SK-N-SH (cell line): ENCODE results near the gene AP1S1. TPM values are rescaled to one million over a fixed set of nuclear protein-coding genes. Genes with fewer than 3 reads are reported as not detected.

Experiments
- CTCF ChIA-PET: fragments of 300-600, 350-600 bp; formaldehyde crosslinking; extraction: SDS; loops from one replicate; lab custom pipeline; 2021; lab: Yijun Ruan, JAX
- POLR2A ChIA-PET: fragments of 350-600 bp; sonication (Branson Sonifier 250); formaldehyde crosslinking; extraction: SDS; loops from one replicate; lab custom pipeline; 2020; ENCODE audit warnings: antibody characterized with exemption, inconsistent platforms; lab: Yijun Ruan, JAX
- DNase-seq: peaks from one replicate; pipeline ENCODE4 v3.0.0; 2012
- H2AFZ ChIP-seq: fragments of 200-600 bp; sonication (generic); 2 replicates; pipeline ENCODE4 v1.8.1; 2016; ENCODE audit warnings: antibody characterized with exemption, mild to moderate bottlenecking, low read depth
- H3F3A ChIP-seq: fragments of 200-600 bp; sonication (generic); replicated peaks from 2 replicates; pipeline ENCODE3; 2016; ENCODE audit warnings: antibody characterized with exemption, mild to moderate bottlenecking; ENCODE audit not compliant: insufficient read depth
- H3K27ac ChIP-seq, 2 experiments: fragments of 200-500 bp in 1 of 2; fragments of 200-600 bp in 1 of 2; sonication (Bioruptor generic) in 1 of 2; sonication (generic), shearing (Covaris generic) in 1 of 2; 2 replicates each; pipeline versions ENCODE4 v1.5.1 to v1.6.1; 2014 to 2016; ENCODE audit warnings: low read depth in 2 of 2, inconsistent platforms in 1 of 2, low read length in 1 of 2, mild to moderate bottlenecking in 1 of 2, mixed read lengths in 1 of 2
- H3K27me3 ChIP-seq: fragments of 200-600 bp; sonication (generic), shearing (Covaris generic); 2 replicates; pipeline ENCODE4 v1.6.1; 2016; ENCODE audit warnings: mixed run types; ENCODE audit not compliant: insufficient read depth
- H3K36me3 ChIP-seq, 2 experiments: fragments of 200-500 bp in 1 of 2; fragments of 200-600 bp in 1 of 2; sonication (Bioruptor generic) in 1 of 2; sonication (generic) in 1 of 2; replicated peaks in 1 of 2; 2 replicates each; pipeline versions ENCODE3 to v1.5.1; 2014 to 2016; ENCODE audit warnings: low read length in 1 of 2, mild to moderate bottlenecking in 1 of 2; ENCODE audit not compliant: insufficient read depth in 2 of 2, control insufficient read depth in 1 of 2
- H3K4me1 ChIP-seq, 2 experiments: fragments of 200-500 bp in 1 of 2; fragments of 200-600 bp in 1 of 2; sonication (Bioruptor generic) in 1 of 2; sonication (generic), shearing (Covaris generic) in 1 of 2; 2 replicates each; pipeline versions ENCODE4 v1.5.1 to v1.6.1; 2014 to 2016; ENCODE audit warnings: low read depth in 1 of 2, low read length in 1 of 2, mixed run types in 1 of 2; ENCODE audit not compliant: insufficient read depth in 2 of 2, control insufficient read depth in 1 of 2
- H3K4me2 ChIP-seq: fragments of 200-600 bp; sonication (generic), shearing (Covaris generic); 2 replicates; pipeline ENCODE4 v1.6.1; 2017; ENCODE audit warnings: mixed run types
- H3K4me3 ChIP-seq, 2 experiments: fragments of 200-500 bp in 1 of 2; fragments of 200-600 bp in 1 of 2; sonication (Bioruptor generic) in 1 of 2; sonication (generic), shearing (Covaris generic) in 1 of 2; 2 replicates each; pipeline versions ENCODE4 v1.5.1 to v1.8.1; 2014 to 2016; ENCODE audit warnings: low read depth in 2 of 2, inconsistent platforms in 1 of 2, low read length in 1 of 2, mild to moderate bottlenecking in 1 of 2, mixed read lengths in 1 of 2, moderate library complexity in 1 of 2
- H3K79me2 ChIP-seq: fragments of 200-600 bp; sonication (generic); 2 replicates; pipeline ENCODE4 v1.8.1; 2017; ENCODE audit warnings: mild to moderate bottlenecking; ENCODE audit not compliant: insufficient read depth
- H3K9ac ChIP-seq: fragments of 200-600 bp; sonication (generic); 2 replicates; pipeline ENCODE4 v1.6.1; 2017; ENCODE audit warnings: mixed run types
- H3K9me2 ChIP-seq: fragments of 200-600 bp; sonication (generic); 2 replicates; pipeline ENCODE4 v1.6.1; 2017; ENCODE audit warnings: mixed run types
- H3K9me3 ChIP-seq: fragments of 200-600 bp; sonication (generic); 2 replicates; pipeline ENCODE4 v1.6.1; 2017; ENCODE audit warnings: mixed run types, mild to moderate bottlenecking, moderate library complexity
- H4K20me1 ChIP-seq: fragments of 200-600 bp; sonication (generic); 2 replicates; pipeline ENCODE4 v1.6.1; 2017; ENCODE audit warnings: mild to moderate bottlenecking, mixed run types; ENCODE audit not compliant: insufficient read depth
- EP300 ChIP-seq, 2 experiments: IDR thresholded peaks; 2 replicates each; pipeline versions ENCODE4 v1.4.0 to v1.6.1; 2012; ENCODE audit warnings: borderline replicate concordance in 1 of 2, low read depth in 1 of 2, low read length in 1 of 2
- EZH2phosphoT487 ChIP-seq: fragments of 200-600 bp; sonication (generic); IDR thresholded peaks from 2 replicates; pipeline ENCODE4 v1.6.1; 2017; ENCODE audit warnings: low read depth, mixed run types, mild to moderate bottlenecking, antibody characterized with exemption, moderate library complexity, borderline replicate concordance
- GATA2 ChIP-seq: sonication (generic); formaldehyde crosslinking; IDR thresholded peaks from 2 replicates; pipeline ENCODE4 v1.5.0; 2020; ENCODE audit warnings: mild to moderate bottlenecking, missing genetic modification reagents
- JUND ChIP-seq: IDR thresholded peaks from 2 replicates; pipeline ENCODE4 v1.4.0; 2012
- NFIC ChIP-seq: IDR thresholded peaks from 2 replicates; pipeline ENCODE4 v1.4.0; 2012; ENCODE audit warnings: borderline replicate concordance
- NRF1 ChIP-seq: IDR thresholded peaks from 2 replicates; pipeline ENCODE4 v1.6.1; 2012; ENCODE audit warnings: low read depth, mild to moderate bottlenecking, low read length
- RCOR1 ChIP-seq: fragments of 150-350 bp; IDR thresholded peaks from 2 replicates; pipeline ENCODE4 v1.6.1; 2017; ENCODE audit warnings: antibody characterized with exemption, low read length
- RXRA ChIP-seq: IDR thresholded peaks from 2 replicates; pipeline ENCODE4 v1.4.0; 2012; ENCODE audit warnings: low read depth, mild to moderate bottlenecking, borderline replicate concordance
- SIN3A ChIP-seq: IDR thresholded peaks from 2 replicates; pipeline ENCODE4 v1.6.1; 2012; ENCODE audit warnings: low read depth, mild to moderate bottlenecking, low read length, moderate library complexity, borderline replicate concordance
- SMC3 ChIP-seq: IDR thresholded peaks from 2 replicates; pipeline ENCODE4 v1.6.1; 2012; ENCODE audit warnings: low read depth, low read length, improper control_type of control experiment
- TCF12 ChIP-seq: IDR thresholded peaks from 2 replicates; pipeline ENCODE4 v1.4.0; 2012
- TEAD4 ChIP-seq: IDR thresholded peaks from 2 replicates; pipeline ENCODE4 v1.4.0; 2012; ENCODE audit warnings: mild to moderate bottlenecking, borderline replicate concordance; ENCODE audit not compliant: insufficient read depth
- USF1 ChIP-seq: IDR thresholded peaks from 2 replicates; pipeline ENCODE4 v1.4.0; 2012; ENCODE audit warnings: low read depth, borderline replicate concordance
- YY1 ChIP-seq: IDR thresholded peaks from 2 replicates; pipeline ENCODE4 v1.4.0; 2012; ENCODE audit warnings: low read depth, mild to moderate bottlenecking
- WGBS: methylation state at CpG from one replicate; pipeline ENCODE4 v1.1.6; 2017; ENCODE audit warnings: low lambda C conversion rate; 5-methylcytosine and 5-hydroxymethylcytosine counted together
- polyA plus RNA-seq, 3 experiments: library from polyadenylated mRNA; depleted of rRNA; stranded (reverse); fragments of >200 nt; gene quantifications; 2 replicates each; pipeline ENCODE4 v1.2.3, GENCODE V29; 2012
- TF ChIP-seq, protein P1 (sequence below): fragments of 150-350 bp; IDR thresholded peaks from 2 replicates; pipeline ENCODE4 v1.6.1; 2017; ENCODE audit warnings: antibody characterized with exemption, low read length, low read depth, borderline replicate concordance
- TF ChIP-seq, protein P2 (sequence below): IDR thresholded peaks from 2 replicates; pipeline ENCODE4 v1.4.0; 2012; ENCODE audit warnings: low read depth
- TF ChIP-seq, protein P3 (sequence below): IDR thresholded peaks from 2 replicates; pipeline ENCODE4 v1.6.1; 2012; ENCODE audit warnings: mild to moderate bottlenecking, low read depth, low read length, moderate library complexity

AP1S1 gene
- polyA plus RNA-seq, 1 of the 3 experiments (the other 2 are of a cell fraction): 616 TPM

GRCh38 chr7:101124376-101125056, 29.8 kb upstream of the AP1S1 start:
- H3F3A ChIP-seq: peaks cover 80% of the 10 kb centered on the region
- peaks cover 64% of the 10 kb centered on the region for H3K79me2 ChIP-seq
- DNase-seq: no peak
- peak overlapping the region in 1 of 2 experiments; percentile 98; a peak in 2 of 4 replicates for H3K27ac ChIP-seq
- H3K9me2 ChIP-seq: no peaks in the 10 kb centered on the region
- H3K9me3 ChIP-seq: no peaks in the 10 kb centered on the region
- WGBS: 73% methylated on average over 7 of the region's 7 CpGs
- H3K4me3 ChIP-seq: no peak overlapping the region
- ChIA-PET CTCF (interaction anchor here (1.2 to 3.4 kb wide), 7 partner anchors 13 to 230 kb away, joined by 4 to 19 read pairs (median 8); no protein-coding TSS in a partner anchor), POLR2A (interaction anchor here (0.7 kb wide), 1 partner anchor 11 kb away, joined by 5 read pairs; no protein-coding TSS in a partner anchor)
- peak overlapping the region; percentile 39 for H3K9ac ChIP-seq
- H4K20me1 ChIP-seq: peaks cover 25% of the 10 kb centered on the region
- TF ChIP-seq USF1 (peak; percentile 37; the same call in 1 of the 2 replicates), SMC3 (no peak)
- TF ChIP-seq, protein P1, sequence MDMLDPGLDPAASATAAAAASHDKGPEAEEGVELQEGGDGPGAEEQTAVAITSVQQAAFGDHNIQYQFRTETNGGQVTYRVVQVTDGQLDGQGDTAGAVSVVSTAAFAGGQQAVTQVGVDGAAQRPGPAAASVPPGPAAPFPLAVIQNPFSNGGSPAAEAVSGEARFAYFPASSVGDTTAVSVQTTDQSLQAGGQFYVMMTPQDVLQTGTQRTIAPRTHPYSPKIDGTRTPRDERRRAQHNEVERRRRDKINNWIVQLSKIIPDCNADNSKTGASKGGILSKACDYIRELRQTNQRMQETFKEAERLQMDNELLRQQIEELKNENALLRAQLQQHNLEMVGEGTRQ: no peak
- H3K36me3 ChIP-seq: peaks cover 0 to 24% of the 10 kb centered on the region in 2 experiments
- peaks cover 14 to 43% of the 10 kb centered on the region in 2 experiments; a peak in 3 of 4 replicates for H3K4me1 ChIP-seq
- no peak overlapping the region for H2AFZ ChIP-seq
- peak overlapping the region; percentile 12; the same call in 1 of the 2 replicates for H3K4me2 ChIP-seq
- no peaks in the 10 kb centered on the region for H3K27me3 ChIP-seq

DNA sequence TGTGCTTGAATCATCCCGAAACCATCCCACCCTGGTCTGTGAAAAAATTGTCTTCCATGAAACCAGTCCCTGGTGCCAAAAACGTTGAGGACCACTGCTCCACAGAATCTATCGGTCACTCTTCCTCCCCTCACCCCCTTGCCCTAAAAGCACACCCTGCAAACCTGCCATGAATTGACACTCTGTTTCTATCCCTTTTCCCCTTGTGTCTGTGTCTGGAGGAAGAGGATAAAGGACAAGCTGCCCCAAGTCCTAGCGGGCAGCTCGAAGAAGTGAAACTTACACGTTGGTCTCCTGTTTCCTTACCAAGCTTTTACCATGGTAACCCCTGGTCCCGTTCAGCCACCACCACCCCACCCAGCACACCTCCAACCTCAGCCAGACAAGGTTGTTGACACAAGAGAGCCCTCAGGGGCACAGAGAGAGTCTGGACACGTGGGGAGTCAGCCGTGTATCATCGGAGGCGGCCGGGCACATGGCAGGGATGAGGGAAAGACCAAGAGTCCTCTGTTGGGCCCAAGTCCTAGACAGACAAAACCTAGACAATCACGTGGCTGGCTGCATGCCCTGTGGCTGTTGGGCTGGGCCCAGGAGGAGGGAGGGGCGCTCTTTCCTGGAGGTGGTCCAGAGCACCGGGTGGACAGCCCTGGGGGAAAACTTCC, 28.2 kb upstream of the AP1S1 start:
- Histone ChIP-seq H3K9me3 (no peaks in the 10 kb centered on the region), H3K79me2 (peaks cover 78% of the 10 kb centered on the region), H4K20me1 (peaks cover 41% of the 10 kb centered on the region), H3K4me3 (peak overlapping the region in 1 of 2 experiments; percentile 85; a peak in 2 of 4 replicates), H3K27me3 (no peaks in the 10 kb centered on the region), H3K9ac (peak overlapping the region; percentile 95), H3K36me3 (peaks cover 4 to 40% of the 10 kb centered on the region in 2 experiments), H3F3A (peaks cover 83% of the 10 kb centered on the region), H2AFZ (0 out of 2 replicates have a peak overlapping the region, but pooled peaks have one; percentile 5), H3K4me1 (peaks cover 14 to 44% of the 10 kb centered on the region in 2 experiments; a peak in 3 of 4 replicates), H3K27ac (peak overlapping the region; percentile 61 to 98), H3K9me2 (no peaks in the 10 kb centered on the region), H3K4me2 (peak overlapping the region; percentile 96)
- no peak for DNase-seq
- POLR2A ChIA-PET: interaction anchor here (0.7 kb wide), 1 partner anchor 433 kb away, joined by 3 read pairs; no protein-coding TSS in a partner anchor
- CTCF ChIA-PET: interaction anchor here (1.0 to 4.0 kb wide), 10 partner anchors 9 to 115 kb away, joined by 3 to 34 read pairs (median 6); no protein-coding TSS in a partner anchor
- 33% methylated on average over 15 of the region's 15 CpGs for WGBS
- no peak for TF ChIP-seq NRF1
- TF ChIP-seq, protein P2, sequence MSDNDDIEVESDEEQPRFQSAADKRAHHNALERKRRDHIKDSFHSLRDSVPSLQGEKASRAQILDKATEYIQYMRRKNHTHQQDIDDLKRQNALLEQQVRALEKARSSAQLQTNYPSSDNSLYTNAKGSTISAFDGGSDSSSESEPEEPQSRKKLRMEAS: peak; percentile 100
- peak; percentile 93 for TF ChIP-seq NFIC
- no peak for TF ChIP-seq EZH2phosphoT487
- TF ChIP-seq, protein P1: no peak
- TF ChIP-seq RCOR1: no peak; the same call in 1 of the 2 replicates
- no peak for TF ChIP-seq GATA2 (CRISPR knock-in tag)
- TF ChIP-seq TEAD4: 0 out of 2 replicates have a peak, but pooled peaks have one; percentile 12
- TF ChIP-seq, protein P3, sequence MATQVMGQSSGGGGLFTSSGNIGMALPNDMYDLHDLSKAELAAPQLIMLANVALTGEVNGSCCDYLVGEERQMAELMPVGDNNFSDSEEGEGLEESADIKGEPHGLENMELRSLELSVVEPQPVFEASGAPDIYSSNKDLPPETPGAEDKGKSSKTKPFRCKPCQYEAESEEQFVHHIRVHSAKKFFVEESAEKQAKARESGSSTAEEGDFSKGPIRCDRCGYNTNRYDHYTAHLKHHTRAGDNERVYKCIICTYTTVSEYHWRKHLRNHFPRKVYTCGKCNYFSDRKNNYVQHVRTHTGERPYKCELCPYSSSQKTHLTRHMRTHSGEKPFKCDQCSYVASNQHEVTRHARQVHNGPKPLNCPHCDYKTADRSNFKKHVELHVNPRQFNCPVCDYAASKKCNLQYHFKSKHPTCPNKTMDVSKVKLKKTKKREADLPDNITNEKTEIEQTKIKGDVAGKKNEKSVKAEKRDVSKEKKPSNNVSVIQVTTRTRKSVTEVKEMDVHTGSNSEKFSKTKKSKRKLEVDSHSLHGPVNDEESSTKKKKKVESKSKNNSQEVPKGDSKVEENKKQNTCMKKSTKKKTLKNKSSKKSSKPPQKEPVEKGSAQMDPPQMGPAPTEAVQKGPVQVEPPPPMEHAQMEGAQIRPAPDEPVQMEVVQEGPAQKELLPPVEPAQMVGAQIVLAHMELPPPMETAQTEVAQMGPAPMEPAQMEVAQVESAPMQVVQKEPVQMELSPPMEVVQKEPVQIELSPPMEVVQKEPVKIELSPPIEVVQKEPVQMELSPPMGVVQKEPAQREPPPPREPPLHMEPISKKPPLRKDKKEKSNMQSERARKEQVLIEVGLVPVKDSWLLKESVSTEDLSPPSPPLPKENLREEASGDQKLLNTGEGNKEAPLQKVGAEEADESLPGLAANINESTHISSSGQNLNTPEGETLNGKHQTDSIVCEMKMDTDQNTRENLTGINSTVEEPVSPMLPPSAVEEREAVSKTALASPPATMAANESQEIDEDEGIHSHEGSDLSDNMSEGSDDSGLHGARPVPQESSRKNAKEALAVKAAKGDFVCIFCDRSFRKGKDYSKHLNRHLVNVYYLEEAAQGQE: 0 out of 2 replicates have a peak, but pooled peaks have one; percentile 8
- TF ChIP-seq SIN3A: no peak
- TF ChIP-seq EP300 (IDR thresholded peaks at IDR 0.05; ENCODE audit: borderline replicate concordance in 1 of 2, low read depth in 1 of 2, low read length in 1 of 2): peak in 1 of 2 experiments; percentile 72; a peak in 1 of 4 replicates
- TF ChIP-seq YY1: no peak
- TF ChIP-seq RXRA: no peak
- no peak; the same call in 1 of the 2 replicates for TF ChIP-seq TCF12
- TF ChIP-seq JUND: no peak; the same call in 1 of the 2 replicates
